ENCODE results near the gene SLC38A3. TPM values are rescaled to one million over a fixed set of nuclear protein-coding genes. Genes with fewer than 3 reads are reported as not detected.

Gene SLC38A3
- total and polyA plus RNA-seq, 2 experiments from 2014 or later = 0.28 to 1.3 TPM

- Mint-ChIP-seq H3K4me1 (peaks cover 55% of the 10 kb centered on the region), H3K4me3 (no peak overlapping the region), H3K27ac (no peak overlapping the region; the same call in 1 of the 2 replicates), H3K9me3 (no peaks in the 10 kb centered on the region), H3K27me3 (ENCODE audit: insufficient read depth, low read depth, poor library complexity) (peaks cover 8% of the 10 kb centered on the region), H3K36me3 (ENCODE audit: low read depth) (peaks cover 29% of the 10 kb centered on the region; the same call in 2 of the 3 replicates)
- Histone ChIP-seq H3K27me3 (ENCODE audit: insufficient read depth) (no peaks in the 10 kb centered on the region), H4K20me1 (replicated peaks; ENCODE audit: insufficient read depth) (peaks cover 10% of the 10 kb centered on the region; the same call in 1 of the 2 replicates), H3K4me3 (no peak overlapping the region), H3K79me2 (replicated peaks; ENCODE audit: insufficient read depth) (peaks cover 35% of the 10 kb centered on the region), H3K4me1 (ENCODE audit: insufficient read depth) (peaks cover 45% of the 10 kb centered on the region), H3K27ac (ENCODE audit: low read depth) (no peak overlapping the region), H2AFZ (no peak overlapping the region), H3K36me3 (ENCODE audit: insufficient read depth) (peaks cover 12% of the 10 kb centered on the region; the same call in 1 of the 2 replicates), H3K9me2 (ENCODE audit: insufficient read depth) (no peaks in the 10 kb centered on the region), H3F3A (replicated peaks; ENCODE audit: low read depth) (0 out of 2 replicates have a peak, but pooled peaks cover 2% of the 10 kb centered on the region), H3K4me2 (no peak overlapping the region)
- no peak for TF ChIP-seq ZNF462 (CRISPR knock-in tag; IDR thresholded peaks at IDR 0.05)
- TF ChIP-seq STAT1 (IDR thresholded peaks at IDR 0.05; ENCODE audit: unreplicated experiment) = no peak
- TF ChIP-seq, protein P1, sequence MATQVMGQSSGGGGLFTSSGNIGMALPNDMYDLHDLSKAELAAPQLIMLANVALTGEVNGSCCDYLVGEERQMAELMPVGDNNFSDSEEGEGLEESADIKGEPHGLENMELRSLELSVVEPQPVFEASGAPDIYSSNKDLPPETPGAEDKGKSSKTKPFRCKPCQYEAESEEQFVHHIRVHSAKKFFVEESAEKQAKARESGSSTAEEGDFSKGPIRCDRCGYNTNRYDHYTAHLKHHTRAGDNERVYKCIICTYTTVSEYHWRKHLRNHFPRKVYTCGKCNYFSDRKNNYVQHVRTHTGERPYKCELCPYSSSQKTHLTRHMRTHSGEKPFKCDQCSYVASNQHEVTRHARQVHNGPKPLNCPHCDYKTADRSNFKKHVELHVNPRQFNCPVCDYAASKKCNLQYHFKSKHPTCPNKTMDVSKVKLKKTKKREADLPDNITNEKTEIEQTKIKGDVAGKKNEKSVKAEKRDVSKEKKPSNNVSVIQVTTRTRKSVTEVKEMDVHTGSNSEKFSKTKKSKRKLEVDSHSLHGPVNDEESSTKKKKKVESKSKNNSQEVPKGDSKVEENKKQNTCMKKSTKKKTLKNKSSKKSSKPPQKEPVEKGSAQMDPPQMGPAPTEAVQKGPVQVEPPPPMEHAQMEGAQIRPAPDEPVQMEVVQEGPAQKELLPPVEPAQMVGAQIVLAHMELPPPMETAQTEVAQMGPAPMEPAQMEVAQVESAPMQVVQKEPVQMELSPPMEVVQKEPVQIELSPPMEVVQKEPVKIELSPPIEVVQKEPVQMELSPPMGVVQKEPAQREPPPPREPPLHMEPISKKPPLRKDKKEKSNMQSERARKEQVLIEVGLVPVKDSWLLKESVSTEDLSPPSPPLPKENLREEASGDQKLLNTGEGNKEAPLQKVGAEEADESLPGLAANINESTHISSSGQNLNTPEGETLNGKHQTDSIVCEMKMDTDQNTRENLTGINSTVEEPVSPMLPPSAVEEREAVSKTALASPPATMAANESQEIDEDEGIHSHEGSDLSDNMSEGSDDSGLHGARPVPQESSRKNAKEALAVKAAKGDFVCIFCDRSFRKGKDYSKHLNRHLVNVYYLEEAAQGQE (IDR thresholded peaks at IDR 0.05; ENCODE audit: unreplicated experiment) = no peak
- TF ChIP-seq POLR2AphosphoS5 (IDR thresholded peaks at IDR 0.05; ENCODE audit: low read depth) = no peak
- no peak for TF ChIP-seq EZH2phosphoT487 (IDR thresholded peaks at IDR 0.05; ENCODE audit: unreplicated experiment)
- no peak for TF ChIP-seq ZNF331 (CRISPR knock-in tag; IDR thresholded peaks at IDR 0.05; ENCODE audit: low read depth)
- TF ChIP-seq CREB1 (CRISPR knock-in tag; IDR thresholded peaks at IDR 0.05; ENCODE audit: low read depth) = no peak
- no peak for TF ChIP-seq EZH2 (IDR thresholded peaks at IDR 0.05; ENCODE audit: low read depth, unreplicated experiment)
- TF ChIP-seq ZNF114 (CRISPR knock-in tag; IDR thresholded peaks at IDR 0.05) = no peak
- TF ChIP-seq JUNB (IDR thresholded peaks at IDR 0.05; ENCODE audit: unreplicated experiment) = no peak
- no peak for TF ChIP-seq CTCF (conservative IDR thresholded peaks at IDR 0.05; ENCODE audit: low read depth in 2 of 2)
- TF ChIP-seq NANOG (IDR thresholded peaks at IDR 0.05; ENCODE audit: borderline replicate concordance) = no peak
- TF ChIP-seq ETS1 (IDR thresholded peaks at IDR 0.05) = no peak
- DNase-seq (ENCODE audit: low spot score) (no peak), ATAC-seq (no peak)
Measured at GRCh38 chr3:50161320-50161719, 43.8 kb upstream of the SLC38A3 start.

All from GM23338 (cell line).